HG03280 (cell line): ENCODE data around the gene CILP.
A peak's percentile ranks its signal among the peaks of the same experiment; 100 is the strongest.
"Not testable (repeated sequence)": the region's sequence is repeated elsewhere in the genome, so short reads cannot be mapped to it uniquely, and the experiment has no call there.

ENCODE experiments used
- ATAC-seq: cut with Tn5 transposase; IDR thresholded peaks from one replicate; pipeline ENCODE4 v1.9.1; 2021; ENCODE audit warnings: mild to moderate bottlenecking, moderate library complexity; ENCODE audit not compliant: unreplicated experiment

Gene CILP, protein sequence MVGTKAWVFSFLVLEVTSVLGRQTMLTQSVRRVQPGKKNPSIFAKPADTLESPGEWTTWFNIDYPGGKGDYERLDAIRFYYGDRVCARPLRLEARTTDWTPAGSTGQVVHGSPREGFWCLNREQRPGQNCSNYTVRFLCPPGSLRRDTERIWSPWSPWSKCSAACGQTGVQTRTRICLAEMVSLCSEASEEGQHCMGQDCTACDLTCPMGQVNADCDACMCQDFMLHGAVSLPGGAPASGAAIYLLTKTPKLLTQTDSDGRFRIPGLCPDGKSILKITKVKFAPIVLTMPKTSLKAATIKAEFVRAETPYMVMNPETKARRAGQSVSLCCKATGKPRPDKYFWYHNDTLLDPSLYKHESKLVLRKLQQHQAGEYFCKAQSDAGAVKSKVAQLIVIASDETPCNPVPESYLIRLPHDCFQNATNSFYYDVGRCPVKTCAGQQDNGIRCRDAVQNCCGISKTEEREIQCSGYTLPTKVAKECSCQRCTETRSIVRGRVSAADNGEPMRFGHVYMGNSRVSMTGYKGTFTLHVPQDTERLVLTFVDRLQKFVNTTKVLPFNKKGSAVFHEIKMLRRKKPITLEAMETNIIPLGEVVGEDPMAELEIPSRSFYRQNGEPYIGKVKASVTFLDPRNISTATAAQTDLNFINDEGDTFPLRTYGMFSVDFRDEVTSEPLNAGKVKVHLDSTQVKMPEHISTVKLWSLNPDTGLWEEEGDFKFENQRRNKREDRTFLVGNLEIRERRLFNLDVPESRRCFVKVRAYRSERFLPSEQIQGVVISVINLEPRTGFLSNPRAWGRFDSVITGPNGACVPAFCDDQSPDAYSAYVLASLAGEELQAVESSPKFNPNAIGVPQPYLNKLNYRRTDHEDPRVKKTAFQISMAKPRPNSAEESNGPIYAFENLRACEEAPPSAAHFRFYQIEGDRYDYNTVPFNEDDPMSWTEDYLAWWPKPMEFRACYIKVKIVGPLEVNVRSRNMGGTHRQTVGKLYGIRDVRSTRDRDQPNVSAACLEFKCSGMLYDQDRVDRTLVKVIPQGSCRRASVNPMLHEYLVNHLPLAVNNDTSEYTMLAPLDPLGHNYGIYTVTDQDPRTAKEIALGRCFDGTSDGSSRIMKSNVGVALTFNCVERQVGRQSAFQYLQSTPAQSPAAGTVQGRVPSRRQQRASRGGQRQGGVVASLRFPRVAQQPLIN

DNA sequence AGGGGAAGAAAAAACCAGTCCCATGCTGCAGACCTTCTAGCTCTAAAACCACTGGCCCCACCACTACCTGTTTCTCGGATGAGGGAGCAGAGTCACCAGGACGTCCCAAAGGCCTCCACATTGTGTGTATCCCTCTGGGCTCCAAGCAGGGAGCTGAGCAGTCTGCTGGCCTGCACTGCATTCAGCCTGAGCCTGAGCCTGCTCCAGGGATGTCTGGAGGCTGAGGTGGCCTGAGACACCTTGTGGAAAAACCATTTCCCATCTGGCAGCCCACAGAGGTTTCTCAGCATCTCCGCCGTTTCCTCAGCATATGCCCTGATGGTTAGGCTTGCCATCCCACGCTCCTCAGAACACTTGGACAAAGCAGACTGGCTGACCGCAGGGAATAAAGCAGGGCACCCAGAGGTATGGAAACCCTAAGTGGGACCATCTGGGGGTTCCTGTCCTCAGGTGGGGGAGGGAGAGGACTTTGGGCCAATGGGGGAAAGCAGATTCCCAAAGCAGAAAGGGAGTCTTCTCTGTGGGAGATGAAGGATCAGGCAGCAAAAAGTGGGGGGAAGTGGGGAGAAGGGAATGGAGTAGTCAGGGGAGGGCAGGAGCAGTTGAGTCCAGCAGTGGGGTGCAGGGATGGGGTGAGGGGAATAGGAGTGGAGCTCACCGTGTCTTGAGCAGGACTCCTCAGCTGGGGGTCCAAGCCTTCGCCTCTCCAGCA lies at the start of gene CILP:
Gene CILP (minus strand): TSS at position 704 of the 712 bp plus-strand sequence. CDS start 1,718 bp downstream, outside the sequence.
- no peak for ATAC-seq

DNA sequence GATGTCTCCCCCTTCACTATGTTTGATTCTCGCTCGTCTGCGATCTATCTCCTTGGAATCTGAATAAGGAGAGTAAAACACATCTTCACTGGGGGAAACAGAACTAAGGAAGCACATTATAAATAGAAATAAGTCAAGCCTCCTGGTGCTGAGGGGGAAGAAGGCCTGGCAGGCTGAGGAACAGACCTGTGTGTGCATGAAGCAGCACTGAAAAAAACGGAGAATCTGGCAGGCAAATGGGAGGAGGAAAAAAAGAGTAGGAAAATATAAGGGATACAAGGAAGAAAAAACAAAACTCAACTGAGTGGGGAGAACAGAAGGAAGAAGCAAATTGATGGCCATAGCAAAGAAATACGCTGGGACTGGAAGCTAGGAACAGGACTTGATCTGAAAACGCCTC lies 49.7 kb upstream of the CILP start:
- no peak for ATAC-seq

GRCh38 chr15:65259367-65259797 lies 48.1 kb upstream of the CILP start:
- no peak for ATAC-seq

- no peak for ATAC-seq
Observed at GRCh38 chr15:65258375-65259262, 47.3 kb upstream of the CILP start.

GRCh38 chr15:65255486-65256140 lies 44.3 kb upstream of the CILP start:
- no peak for ATAC-seq

- ATAC-seq: no peak
Observed at GRCh38 chr15:65254758-65255157, 43.5 kb upstream of the CILP start.

DNA sequence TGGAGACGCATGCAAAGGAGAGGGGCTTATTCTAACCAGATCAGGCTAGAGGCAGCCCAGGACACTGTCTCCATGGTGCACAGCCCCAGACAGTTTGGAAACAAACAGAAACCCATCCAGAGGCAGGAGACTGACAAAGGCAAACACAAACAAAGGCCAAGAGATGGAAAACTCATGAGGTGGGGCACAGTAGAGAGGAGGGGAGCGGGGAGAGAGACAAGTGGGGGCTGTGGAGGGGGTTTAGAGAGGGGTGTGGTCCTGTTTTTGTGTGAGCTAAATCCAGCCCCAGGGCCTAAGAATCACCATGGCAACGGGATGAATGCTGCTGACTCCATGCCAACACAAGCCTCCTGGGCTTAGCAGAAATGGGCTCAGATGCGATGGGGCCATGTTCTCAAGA lies 43.1 kb upstream of the CILP start:
- no peak for ATAC-seq

DNA sequence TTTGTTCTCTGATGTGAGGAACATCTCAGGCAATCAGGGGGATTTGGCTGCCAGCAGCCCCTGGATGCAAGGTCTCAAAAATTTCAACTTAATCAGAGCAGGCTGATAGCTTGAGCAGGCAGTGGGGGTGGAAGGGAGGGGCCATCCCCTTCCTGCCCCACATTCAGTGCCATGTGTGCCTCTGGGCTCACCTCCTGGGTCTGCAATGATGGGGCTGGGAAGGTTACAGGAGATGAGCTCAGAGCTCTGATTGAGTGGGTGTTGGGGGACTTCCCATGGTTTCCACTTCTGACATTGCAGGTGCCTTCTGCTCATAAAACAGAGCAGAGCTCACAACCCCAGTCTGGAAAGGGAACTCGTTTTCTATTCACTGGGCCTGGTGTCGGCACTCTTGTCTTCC lies 38.4 kb upstream of the CILP start:
- peak; percentile 72 for ATAC-seq

DNA sequence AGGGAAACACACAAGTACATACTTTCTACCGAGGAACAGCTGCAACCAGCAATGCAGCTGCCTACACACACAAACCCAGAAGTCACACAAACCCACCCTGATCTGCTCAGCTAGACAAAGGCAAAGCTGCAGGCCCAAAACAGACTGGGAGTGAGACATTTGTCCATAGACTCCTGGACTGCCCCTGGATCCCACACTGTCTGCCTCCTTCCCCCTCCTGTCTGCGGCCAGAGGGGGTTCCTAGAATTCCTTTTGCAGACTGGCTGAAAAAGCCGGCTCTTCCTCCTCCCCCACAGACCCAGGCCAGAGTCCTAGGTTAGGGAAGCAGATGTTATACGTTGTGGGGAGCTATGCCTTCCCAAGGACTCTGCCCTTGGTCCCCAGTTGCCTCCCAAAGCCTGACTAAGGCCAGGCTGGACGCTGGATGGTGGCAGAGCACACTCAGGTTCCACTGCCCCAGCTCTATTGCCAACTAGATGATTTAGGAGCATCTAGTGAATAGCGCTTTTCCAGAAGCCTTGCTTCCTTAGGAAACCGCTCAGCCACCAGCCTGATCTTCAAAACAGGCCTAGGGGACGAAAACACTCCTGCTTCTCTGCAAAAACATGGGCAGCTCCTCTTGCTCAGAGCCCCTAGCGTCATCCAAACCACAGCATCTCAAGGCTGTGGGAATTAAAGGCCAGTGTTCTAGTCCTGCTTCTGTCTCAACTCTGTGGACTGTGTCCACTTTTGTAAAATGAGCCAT lies 37.4 kb upstream of the CILP start:
- ATAC-seq: no peak

GRCh38 chr15:65246939-65247338 lies 35.7 kb upstream of the CILP start:
- no peak for ATAC-seq

- no peak for ATAC-seq
Observed at GRCh38 chr15:65246026-65246714, 34.9 kb upstream of the CILP start.

GRCh38 chr15:65245096-65245856 lies 34.0 kb upstream of the CILP start:
- ATAC-seq: no peak

GRCh38 chr15:65244638-65245037 lies 33.4 kb upstream of the CILP start:
- no peak for ATAC-seq

GRCh38 chr15:65236443-65236842 lies 25.2 kb upstream of the CILP start:
- ATAC-seq: not testable (repeated sequence)

DNA sequence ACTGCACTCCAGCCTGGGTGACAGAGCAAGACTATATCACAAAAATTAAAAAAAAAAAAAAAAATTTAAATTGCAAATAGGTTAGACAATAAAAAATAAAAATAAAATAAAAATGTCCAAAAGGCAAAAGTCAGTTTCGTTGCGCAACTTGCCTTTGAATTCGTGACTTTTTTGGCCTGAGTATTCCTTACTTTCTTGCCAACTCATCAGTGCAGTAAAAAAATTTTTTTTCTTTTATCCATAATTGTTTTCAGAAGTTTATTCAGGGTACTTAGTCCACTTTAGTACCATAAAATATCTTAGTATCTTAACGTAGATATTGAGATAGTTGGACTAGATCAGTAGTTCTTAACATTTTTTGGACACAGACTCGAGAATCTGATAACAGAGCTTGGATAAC lies 22.4 kb upstream of the CILP start:
- ATAC-seq: no peak

GRCh38 chr15:65232520-65232919 lies 21.2 kb upstream of the CILP start:
- ATAC-seq: no peak

DNA sequence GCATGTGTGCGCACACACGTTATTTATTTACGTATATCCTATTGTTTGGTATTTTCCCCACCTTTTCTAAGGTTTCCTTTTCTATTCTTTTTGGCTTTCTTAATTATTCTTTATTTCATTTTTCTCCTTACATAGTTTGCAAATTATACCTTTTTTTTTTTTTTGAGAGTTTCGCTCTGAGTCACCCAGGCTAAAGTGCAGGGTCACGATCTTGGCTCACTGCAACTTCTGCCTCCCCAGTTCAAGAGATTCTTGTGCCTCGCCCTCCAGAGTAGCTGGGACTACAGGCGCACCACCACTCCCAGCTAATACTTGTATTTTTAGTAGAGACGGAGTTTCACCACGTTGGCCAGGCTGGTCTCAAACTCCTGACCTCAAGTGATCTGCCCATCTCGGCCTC lies 20.0 kb upstream of the CILP start:
- no peak for ATAC-seq
